Astrocyte of the cerebellum (primary cell): Measurements from ENCODE around the gene KIF23.

Source experiments
- DNase-seq: peaks from one replicate; pipeline ENCODE4 v3.0.0-alpha.2; 2011; ENCODE audit warnings: low read depth
- H3K4me3 ChIP-seq: 2 replicates; pipeline ENCODE4 v1.5.1; 2011; ENCODE audit warnings: mild to moderate bottlenecking, low read depth, low read length, moderate library complexity
- in situ Hi-C: cut with HindIII; loops from 2 replicates; pipeline ENCODE4 v1.10.0; 2017; ENCODE audit warnings: low sequenced_read_pairs
- TF ChIP-seq, protein P1 (sequence below): IDR thresholded peaks from 2 replicates; pipeline ENCODE4 v1.5.1; 2012; ENCODE audit warnings: low read length, low read depth, moderate library complexity, mild to moderate bottlenecking; ENCODE audit errors: missing control alignments

The KIF23 gene

GRCh38 chr15:69480932-69481331, 66.8 kb downstream of the KIF23 start:
- DNase-seq = no peak
- TF ChIP-seq, protein P1, sequence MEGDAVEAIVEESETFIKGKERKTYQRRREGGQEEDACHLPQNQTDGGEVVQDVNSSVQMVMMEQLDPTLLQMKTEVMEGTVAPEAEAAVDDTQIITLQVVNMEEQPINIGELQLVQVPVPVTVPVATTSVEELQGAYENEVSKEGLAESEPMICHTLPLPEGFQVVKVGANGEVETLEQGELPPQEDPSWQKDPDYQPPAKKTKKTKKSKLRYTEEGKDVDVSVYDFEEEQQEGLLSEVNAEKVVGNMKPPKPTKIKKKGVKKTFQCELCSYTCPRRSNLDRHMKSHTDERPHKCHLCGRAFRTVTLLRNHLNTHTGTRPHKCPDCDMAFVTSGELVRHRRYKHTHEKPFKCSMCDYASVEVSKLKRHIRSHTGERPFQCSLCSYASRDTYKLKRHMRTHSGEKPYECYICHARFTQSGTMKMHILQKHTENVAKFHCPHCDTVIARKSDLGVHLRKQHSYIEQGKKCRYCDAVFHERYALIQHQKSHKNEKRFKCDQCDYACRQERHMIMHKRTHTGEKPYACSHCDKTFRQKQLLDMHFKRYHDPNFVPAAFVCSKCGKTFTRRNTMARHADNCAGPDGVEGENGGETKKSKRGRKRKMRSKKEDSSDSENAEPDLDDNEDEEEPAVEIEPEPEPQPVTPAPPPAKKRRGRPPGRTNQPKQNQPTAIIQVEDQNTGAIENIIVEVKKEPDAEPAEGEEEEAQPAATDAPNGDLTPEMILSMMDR = no peak
- in situ Hi-C loops = no loop called here
- H3K4me3 ChIP-seq = no peak overlapping the region

GRCh38 chr15:69482686-69483256, 68.6 kb downstream of the KIF23 start:
- no peak overlapping the region for H3K4me3 ChIP-seq
- no peak for DNase-seq
- TF ChIP-seq, protein P1 = no peak
- in situ Hi-C loops = no loop called here

DNA sequence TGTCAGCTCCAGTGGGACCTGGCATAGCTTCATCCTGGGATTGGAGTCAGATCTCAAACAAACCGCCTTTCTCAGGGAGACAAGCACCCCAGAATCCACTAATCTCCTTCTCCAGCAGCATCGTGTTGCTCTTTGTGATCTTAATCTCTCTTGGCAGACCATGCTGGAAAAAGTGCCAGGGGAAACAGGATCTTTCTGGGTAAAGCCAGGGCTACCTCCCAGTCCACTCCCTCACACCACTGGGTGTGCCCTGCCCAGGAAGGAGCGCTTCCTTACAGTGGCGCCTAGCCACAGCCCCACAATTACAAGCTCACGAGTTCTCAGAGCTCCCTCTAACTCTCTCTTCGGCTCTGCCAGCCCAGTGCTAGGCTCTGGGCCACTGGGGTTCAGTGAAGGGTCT, 70.7 kb downstream of the KIF23 start:
- no peak overlapping the region for H3K4me3 ChIP-seq
- TF ChIP-seq, protein P1 = no peak
- in situ Hi-C loops = no loop called here
- DNase-seq = no peak

GRCh38 chr15:69486481-69487110, 72.4 kb downstream of the KIF23 start:
- no peak for DNase-seq
- in situ Hi-C loops = no loop called here
- H3K4me3 ChIP-seq = no peak overlapping the region
- TF ChIP-seq, protein P1 = no peak

GRCh38 chr15:69489073-69489571, 75.0 kb downstream of the KIF23 start:
- in situ Hi-C loops = no loop called here
- no peak for DNase-seq
- no peak overlapping the region for H3K4me3 ChIP-seq
- TF ChIP-seq, protein P1 = no peak

DNA sequence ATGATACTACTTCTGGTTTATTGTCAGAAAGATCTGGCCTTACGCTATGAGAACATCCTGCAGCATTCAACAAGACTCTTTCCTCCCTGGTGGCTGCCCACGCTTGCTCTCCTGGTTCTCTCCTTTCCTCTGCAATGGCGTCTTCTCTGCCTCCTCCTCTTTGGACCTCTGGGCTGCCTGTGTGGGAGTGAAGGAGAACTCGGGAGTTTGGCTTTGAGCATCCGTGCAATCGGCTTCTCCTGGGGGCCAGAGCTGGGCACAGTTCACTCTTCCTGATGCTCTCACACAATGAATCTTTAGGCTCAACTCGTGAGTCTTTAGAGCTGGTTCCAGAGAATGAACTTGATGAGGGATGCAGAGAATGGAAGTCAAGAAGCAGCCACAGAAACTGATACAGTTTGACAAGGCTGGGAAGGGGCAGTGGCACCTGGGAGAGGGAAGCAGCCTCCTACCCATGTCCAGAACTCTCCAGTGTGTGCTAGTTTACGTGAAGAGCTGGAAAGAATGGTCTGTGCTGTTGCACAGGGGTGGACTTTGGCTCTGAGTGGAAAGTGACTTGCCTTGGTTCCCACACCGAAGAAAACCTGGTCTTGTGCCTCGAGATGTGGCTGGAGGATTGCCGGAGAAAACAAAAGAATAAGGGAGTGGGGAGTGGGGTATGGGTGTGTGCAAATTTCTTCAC, 76.3 kb downstream of the KIF23 start:
- in situ Hi-C loops = no loop called here
- no peak overlapping the region for H3K4me3 ChIP-seq
- TF ChIP-seq, protein P1 = no peak
- DNase-seq = no peak
